SK-N-SH treated with all-trans-retinoic acid at 6 μM for 48 hours (cell line): ENCODE results near the gene MRPL33.

ENCODE experiments used
- BACH2 ChIP-seq: fragments of 250-450 bp; sonication (Bioruptor Pico); IDR thresholded peaks from 2 replicates; pipeline ENCODE4 v1.9.0; 2021; ENCODE audit warnings: mild to moderate bottlenecking, borderline replicate concordance
- TSHZ2 ChIP-seq: fragments of 250-450 bp; sonication (Bioruptor Pico); IDR thresholded peaks from 2 replicates; pipeline ENCODE4 v1.5.0; 2020; ENCODE audit warnings: mild to moderate bottlenecking, moderate library complexity
- ZFP3 ChIP-seq: fragments of 250-450 bp; sonication (Bioruptor Pico); IDR thresholded peaks from 2 replicates; pipeline ENCODE4 v1.5.0; 2020; ENCODE audit warnings: mild to moderate bottlenecking, moderate library complexity

- TF ChIP-seq TSHZ2 (CRISPR knock-in tag): no peak
- TF ChIP-seq ZFP3 (CRISPR knock-in tag): no peak
- no peak for TF ChIP-seq BACH2
These were observed 46.4 kb upstream of the MRPL33 start for GRCh38 chr2:27724905-27725701.
